Measurements from ENCODE around the gene BTBD17.

- no peak for TF ChIP-seq EZH2 (IDR thresholded peaks at IDR 0.05; ENCODE audit: borderline replicate concordance, low read depth, low read length, poor library complexity, severe bottlenecking)
- TF ChIP-seq CTCF (conservative IDR thresholded peaks at IDR 0.05; ENCODE audit: low read depth, low read length) = no peak
Measured at GRCh38 chr17:74317071-74317470, 44.6 kb downstream of the BTBD17 start.
